Osteocyte (in vitro differentiated cells): ENCODE measurements around the gene INTS1. TPM values are rescaled to one million over a fixed set of nuclear protein-coding genes. Genes with fewer than 3 reads are reported as not detected.

Experiments
- DNase-seq: peaks from one replicate; pipeline ENCODE4 v3.0.0; 2021; ENCODE audit warnings: mixed read lengths; ENCODE audit not compliant: unreplicated experiment; ENCODE audit errors: extremely low spot score
- H3K27ac Mint-ChIP-seq: one replicate; pipeline ENCODE4 v1.8.0; 2021; ENCODE audit warnings: mild to moderate bottlenecking, mixed read lengths; ENCODE audit not compliant: unreplicated experiment
- H3K27me3 Mint-ChIP-seq: one replicate; pipeline ENCODE4 v1.8.0; 2021; ENCODE audit warnings: mixed read lengths; ENCODE audit not compliant: unreplicated experiment
- H3K36me3 Mint-ChIP-seq: one replicate; pipeline ENCODE4 v1.8.0; 2021; ENCODE audit warnings: mixed read lengths; ENCODE audit not compliant: unreplicated experiment
- H3K4me1 Mint-ChIP-seq: one replicate; pipeline ENCODE4 v1.8.0; 2021; ENCODE audit warnings: mixed read lengths; ENCODE audit not compliant: unreplicated experiment
- H3K4me3 Mint-ChIP-seq: one replicate; pipeline ENCODE4 v1.8.0; 2021; ENCODE audit warnings: mild to moderate bottlenecking, moderate library complexity, mixed read lengths; ENCODE audit not compliant: unreplicated experiment
- H3K9me3 Mint-ChIP-seq: one replicate; pipeline ENCODE4 v1.8.0; 2021; ENCODE audit warnings: mixed read lengths; ENCODE audit not compliant: unreplicated experiment
- total RNA-seq: library from RNA; stranded (reverse); gene quantifications from 2 replicates; pipeline ENCODE4 v1.2.1, GENCODE V29; 2021
- TF ChIP-seq, protein P1 (sequence below): fragments of 200-600 bp; sonication (generic); IDR thresholded peaks from 2 replicates; pipeline ENCODE4 v1.5.0; 2021; ENCODE audit warnings: antibody characterized with exemption, mild to moderate bottlenecking, moderate library complexity

INTS1 gene
- total RNA-seq, 1 donor from 2014 or later, result 121 TPM

DNA sequence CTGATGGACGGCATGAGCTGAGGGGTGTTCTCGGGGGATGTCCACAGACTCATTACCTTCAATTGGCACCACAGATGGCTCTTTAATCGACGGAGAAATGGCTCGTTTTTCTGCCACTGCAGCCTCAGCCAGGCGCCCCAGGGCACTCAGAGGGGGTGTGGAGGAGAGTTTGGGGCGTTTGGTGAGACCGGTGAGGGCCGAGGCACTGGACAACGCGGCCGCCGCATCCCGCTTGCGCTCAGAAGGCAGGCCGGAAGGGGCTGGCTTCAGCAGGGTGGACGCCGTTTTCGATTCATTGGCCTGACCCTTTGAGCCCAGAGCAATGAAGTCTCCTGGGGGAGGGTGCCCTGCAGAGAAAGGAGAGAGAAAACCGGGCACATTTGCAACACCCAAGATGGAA, 1.3 kb downstream of the INTS1 start:
- H3K36me3 Mint-ChIP-seq, result peaks cover 11% of the 10 kb centered on the region
- peak overlapping the region; percentile 87 for H3K4me3 Mint-ChIP-seq
- no peak overlapping the region for H3K27ac Mint-ChIP-seq
- DNase-seq, result no peak
- H3K4me1 Mint-ChIP-seq, result peaks cover 16% of the 10 kb centered on the region
- H3K9me3 Mint-ChIP-seq, result no peaks in the 10 kb centered on the region
- TF ChIP-seq, protein P1, sequence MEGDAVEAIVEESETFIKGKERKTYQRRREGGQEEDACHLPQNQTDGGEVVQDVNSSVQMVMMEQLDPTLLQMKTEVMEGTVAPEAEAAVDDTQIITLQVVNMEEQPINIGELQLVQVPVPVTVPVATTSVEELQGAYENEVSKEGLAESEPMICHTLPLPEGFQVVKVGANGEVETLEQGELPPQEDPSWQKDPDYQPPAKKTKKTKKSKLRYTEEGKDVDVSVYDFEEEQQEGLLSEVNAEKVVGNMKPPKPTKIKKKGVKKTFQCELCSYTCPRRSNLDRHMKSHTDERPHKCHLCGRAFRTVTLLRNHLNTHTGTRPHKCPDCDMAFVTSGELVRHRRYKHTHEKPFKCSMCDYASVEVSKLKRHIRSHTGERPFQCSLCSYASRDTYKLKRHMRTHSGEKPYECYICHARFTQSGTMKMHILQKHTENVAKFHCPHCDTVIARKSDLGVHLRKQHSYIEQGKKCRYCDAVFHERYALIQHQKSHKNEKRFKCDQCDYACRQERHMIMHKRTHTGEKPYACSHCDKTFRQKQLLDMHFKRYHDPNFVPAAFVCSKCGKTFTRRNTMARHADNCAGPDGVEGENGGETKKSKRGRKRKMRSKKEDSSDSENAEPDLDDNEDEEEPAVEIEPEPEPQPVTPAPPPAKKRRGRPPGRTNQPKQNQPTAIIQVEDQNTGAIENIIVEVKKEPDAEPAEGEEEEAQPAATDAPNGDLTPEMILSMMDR, result no peak
- H3K27me3 Mint-ChIP-seq, result no peaks in the 10 kb centered on the region

- peak overlapping the region; percentile 23 for H3K27ac Mint-ChIP-seq
- peak overlapping the region; percentile 87 for H3K4me3 Mint-ChIP-seq
- peaks cover 16% of the 10 kb centered on the region for H3K36me3 Mint-ChIP-seq
- H3K9me3 Mint-ChIP-seq, result no peaks in the 10 kb centered on the region
- DNase-seq, result no peak
- H3K27me3 Mint-ChIP-seq, result no peaks in the 10 kb centered on the region
- peaks cover 16% of the 10 kb centered on the region for H3K4me1 Mint-ChIP-seq
- TF ChIP-seq, protein P1, result no peak
These were observed 2.5 kb downstream of the INTS1 start for GRCh38 chr7:1501487-1502270.

- H3K9me3 Mint-ChIP-seq, result no peaks in the 10 kb centered on the region
- H3K4me1 Mint-ChIP-seq, result peaks cover 15% of the 10 kb centered on the region
- H3K4me3 Mint-ChIP-seq, result no peak overlapping the region
- no peak for DNase-seq
- H3K27me3 Mint-ChIP-seq, result no peaks in the 10 kb centered on the region
- H3K27ac Mint-ChIP-seq, result no peak overlapping the region
- peaks cover 16% of the 10 kb centered on the region for H3K36me3 Mint-ChIP-seq
- TF ChIP-seq, protein P1, result no peak
These were observed 4.0 kb downstream of the INTS1 start for GRCh38 chr7:1500064-1500807.

- no peak for DNase-seq
- Mint-ChIP-seq H3K9me3 (no peaks in the 10 kb centered on the region), H3K4me1 (peaks cover 14% of the 10 kb centered on the region), H3K36me3 (peaks cover 16% of the 10 kb centered on the region), H3K4me3 (no peak overlapping the region), H3K27ac (no peak overlapping the region), H3K27me3 (no peaks in the 10 kb centered on the region)
- TF ChIP-seq, protein P1, result no peak
These were observed 4.7 kb downstream of the INTS1 start for GRCh38 chr7:1499367-1500029.
